ENCODE data around the gene UROC1. TPM values are rescaled to one million over a fixed set of nuclear protein-coding genes. Genes with fewer than 3 reads are reported as not detected.

Gene UROC1
- total RNA-seq, 1 donor from 2014 or later = not detected

GRCh38 chr3:126463521-126463920, 54.1 kb downstream of the UROC1 start:
- no peak for DNase-seq (ENCODE audit: low read depth, low spot score)

DNA sequence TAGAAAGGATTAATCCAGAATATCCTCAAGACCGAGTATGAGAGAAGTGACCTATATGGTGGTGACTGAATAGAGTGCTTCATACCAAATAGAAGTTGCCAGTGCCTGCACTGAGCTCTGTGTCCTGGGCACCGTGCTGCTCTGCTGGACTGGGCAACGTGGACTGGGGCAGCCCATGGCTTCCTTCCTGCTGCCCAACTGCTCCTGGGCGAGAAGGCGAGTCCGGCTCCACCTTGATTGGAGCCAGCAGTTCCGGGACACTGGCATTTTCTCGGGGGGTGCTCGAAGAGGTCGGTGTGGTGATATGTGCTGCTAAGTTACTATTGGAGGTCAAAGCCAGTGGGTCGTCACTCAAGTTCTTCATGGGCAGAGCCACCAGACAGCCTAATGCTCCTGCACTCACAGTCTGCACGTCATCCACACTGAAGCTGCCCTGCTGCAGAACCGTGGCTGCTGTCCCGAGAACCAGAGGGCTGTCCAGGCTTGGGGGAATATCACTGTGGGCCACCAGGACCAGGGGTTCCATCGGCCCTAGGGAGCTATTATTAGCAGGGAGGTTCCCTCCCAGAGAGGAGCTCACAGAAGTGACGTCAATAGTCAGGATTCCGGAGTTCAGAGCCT, 56.0 kb downstream of the UROC1 start:
- DNase-seq (ENCODE audit: low read depth, low spot score) = no peak

- no peak for DNase-seq (ENCODE audit: low read depth, low spot score)
Observed at GRCh38 chr3:126460381-126460780, 57.2 kb downstream of the UROC1 start.

- DNase-seq (ENCODE audit: low read depth, low spot score) = no peak
Observed at GRCh38 chr3:126459763-126460127, 57.8 kb downstream of the UROC1 start.

DNA sequence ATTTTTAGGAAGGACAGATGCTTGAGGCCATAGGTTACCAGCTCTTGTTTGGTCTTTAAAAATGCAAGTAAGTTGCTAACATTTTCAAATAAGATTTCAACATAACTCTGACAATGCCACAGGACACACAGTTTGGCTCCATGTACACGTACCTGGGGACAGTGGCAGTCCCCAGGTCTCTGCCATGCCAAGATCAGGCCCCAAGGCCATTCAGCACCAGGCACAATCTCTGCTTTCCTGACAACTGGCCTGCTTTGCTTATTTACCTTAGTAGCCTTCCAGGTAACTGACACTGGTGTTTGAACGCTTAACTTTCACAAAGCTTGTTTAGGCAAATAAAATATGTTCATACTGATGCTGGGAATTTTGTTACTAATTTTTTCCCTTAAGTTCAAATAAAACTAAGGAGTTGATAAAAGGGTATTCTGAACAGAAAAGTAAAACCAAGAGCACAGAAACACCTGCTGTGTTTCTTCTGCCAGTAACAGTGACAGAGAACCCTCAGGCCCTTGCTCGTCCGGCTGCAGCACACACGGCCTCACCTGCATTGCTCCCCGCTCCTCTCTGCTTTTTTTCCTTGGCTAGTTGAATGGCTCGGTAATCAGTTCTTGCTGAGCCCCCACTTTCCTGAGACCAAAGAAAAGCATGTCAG, 58.3 kb downstream of the UROC1 start:
- no peak for DNase-seq (ENCODE audit: low read depth, low spot score)

GRCh38 chr3:126456766-126457388, 60.7 kb downstream of the UROC1 start:
- DNase-seq (ENCODE audit: low read depth, low spot score) = no peak

DNA sequence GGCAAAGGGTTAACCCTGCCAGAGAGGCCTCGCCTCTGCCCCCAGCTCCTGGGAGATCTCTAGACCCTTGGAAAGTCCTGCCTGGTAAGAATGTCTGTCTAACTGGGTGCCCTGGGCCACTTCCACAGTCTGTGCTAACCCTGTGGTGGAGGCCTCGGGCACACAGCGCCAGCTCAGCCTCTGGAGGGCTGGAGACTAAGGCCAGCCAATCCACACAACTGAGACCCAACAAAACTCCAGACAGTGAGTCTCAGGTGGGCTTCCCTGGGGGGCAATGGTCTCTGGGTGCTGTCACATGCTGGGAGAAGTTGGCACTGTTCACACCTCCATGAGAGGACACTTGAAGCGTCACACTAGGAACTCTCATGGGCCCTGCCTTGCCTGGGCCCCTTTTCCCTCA, 61.4 kb downstream of the UROC1 start:
- DNase-seq (ENCODE audit: low read depth, low spot score) = no peak

DNA sequence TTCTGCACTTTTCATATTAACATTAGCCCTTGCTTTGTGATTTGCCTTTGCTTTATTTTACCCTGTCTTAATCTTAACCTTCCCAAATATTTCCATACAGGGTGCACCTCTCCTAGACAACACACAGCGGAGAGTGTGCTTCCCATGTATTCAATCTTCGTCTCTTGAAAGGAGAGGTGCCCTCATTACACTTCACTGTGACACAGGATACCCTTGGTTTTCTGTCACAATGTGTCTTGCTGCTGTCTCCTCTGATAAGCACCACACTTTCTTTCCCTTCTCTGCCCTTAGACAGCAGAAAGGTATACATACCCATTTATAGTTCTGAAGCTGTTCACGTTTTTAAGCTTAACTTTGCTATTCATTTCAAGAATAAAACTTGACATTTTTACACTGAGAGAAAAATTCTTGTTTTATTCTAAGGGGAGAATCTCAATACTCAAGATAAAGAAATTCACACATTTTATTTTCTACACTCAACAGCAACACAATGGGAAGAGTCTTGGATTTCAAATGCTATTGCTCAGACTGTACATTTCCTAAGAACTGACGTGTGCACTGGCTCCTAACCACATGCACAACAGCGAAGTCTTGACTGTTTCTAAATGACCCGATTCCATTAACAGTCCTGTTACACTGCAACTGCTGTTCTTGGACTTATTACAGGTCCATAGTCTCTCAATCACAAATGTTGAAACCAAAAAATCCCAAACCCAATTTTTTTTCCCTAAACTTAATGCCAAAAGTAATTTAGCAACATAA, 63.0 kb downstream of the UROC1 start:
- no peak for DNase-seq (ENCODE audit: low read depth, low spot score)

DNA sequence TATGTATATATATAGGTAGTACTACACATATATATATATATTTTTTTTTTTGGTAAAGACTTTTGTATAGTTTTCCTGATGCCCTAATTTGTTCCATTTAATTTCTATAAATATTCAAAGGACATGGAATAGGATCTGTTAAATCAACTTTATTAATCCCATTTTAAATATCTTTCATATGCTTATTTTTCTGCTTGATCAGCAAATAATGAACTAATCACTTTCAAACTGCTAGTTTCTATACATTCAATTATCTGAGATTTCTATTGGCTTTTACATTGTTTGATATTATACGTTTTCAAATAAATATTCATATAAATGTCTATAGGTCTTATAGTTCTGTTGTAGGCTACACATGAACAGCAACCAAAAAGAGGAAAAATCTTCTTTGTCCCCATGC, 63.5 kb downstream of the UROC1 start:
- no peak for DNase-seq (ENCODE audit: low read depth, low spot score)

- no peak for DNase-seq (ENCODE audit: low read depth, low spot score)
Observed at GRCh38 chr3:126452213-126452612, 65.4 kb downstream of the UROC1 start.

GRCh38 chr3:126451511-126451910, 66.1 kb downstream of the UROC1 start:
- DNase-seq (ENCODE audit: low read depth, low spot score) = no peak

- DNase-seq (ENCODE audit: low read depth, low spot score) = no peak
Observed at GRCh38 chr3:126450744-126451143, 66.8 kb downstream of the UROC1 start.

- no peak for DNase-seq (ENCODE audit: low read depth, low spot score)
Observed at GRCh38 chr3:126450219-126450618, 67.4 kb downstream of the UROC1 start.

- DNase-seq (ENCODE audit: low read depth, low spot score) = no peak
Observed at GRCh38 chr3:126449621-126450051, 67.9 kb downstream of the UROC1 start.

GRCh38 chr3:126448893-126449180, 68.7 kb downstream of the UROC1 start:
- DNase-seq (ENCODE audit: low read depth, low spot score) = no peak

- DNase-seq (ENCODE audit: low read depth, low spot score) = no peak
Observed at GRCh38 chr3:126448136-126448892, 69.3 kb downstream of the UROC1 start.

GRCh38 chr3:126447456-126448106, 70.0 kb downstream of the UROC1 start:
- no peak for DNase-seq (ENCODE audit: low read depth, low spot score)

- no peak for DNase-seq (ENCODE audit: low read depth, low spot score)
Observed at GRCh38 chr3:126446791-126447190, 70.8 kb downstream of the UROC1 start.

GRCh38 chr3:126446301-126446700, 71.3 kb downstream of the UROC1 start:
- no peak for DNase-seq (ENCODE audit: low read depth, low spot score)

DNA sequence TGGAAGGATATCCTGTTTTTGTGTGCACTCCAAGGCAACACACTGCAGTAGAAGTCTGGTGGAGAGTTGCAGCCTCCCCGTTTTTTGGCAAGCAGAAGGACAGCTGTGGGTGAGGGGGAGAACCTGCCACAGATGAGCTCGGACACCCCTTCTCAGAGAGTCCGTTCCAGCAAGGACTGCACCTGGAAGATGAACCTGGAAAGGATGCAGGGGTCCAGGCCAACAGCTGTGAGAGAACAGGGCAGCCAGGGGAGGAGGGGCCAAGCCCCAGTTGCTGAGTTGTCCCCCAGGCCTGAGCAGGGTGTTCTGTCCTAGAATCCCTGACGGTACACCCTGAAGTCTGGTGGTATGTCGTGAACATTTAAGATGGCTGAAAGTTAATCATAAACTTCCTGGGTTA, 72.1 kb downstream of the UROC1 start:
- DNase-seq (ENCODE audit: low read depth, low spot score) = no peak

- DNase-seq (ENCODE audit: low read depth, low spot score) = no peak
Observed at GRCh38 chr3:126442856-126443242, 74.7 kb downstream of the UROC1 start.

Data from pulmonary artery endothelial cell (primary cell).